HCT116 (cell line): Measurements from ENCODE around the gene PBX3. TPM values are rescaled to one million over a fixed set of nuclear protein-coding genes. Genes with fewer than 3 reads are reported as not detected.

ENCODE experiments used
- ATAC-seq: fragments of 200-7000 bp; cut with Tn5 transposase; 2 replicates; pipeline ENCODE4 v1.9.1; 2020; ENCODE audit warnings: mild to moderate bottlenecking, moderate library complexity
- BruUV-seq: library from RNA; stranded (reverse); fragments of 400-500 nt; replicated peaks from 2 replicates; lab custom pipeline; 2021; lab: Mats Ljungman, UMichigan
- CTCF ChIA-PET: fragments of 300-600 bp; sonication (Branson Sonifier 250); formaldehyde crosslinking; loops from one replicate; lab custom pipeline; 2021; ENCODE audit warnings: antibody characterized with exemption; lab: Charles Lee
- POLR2A ChIA-PET: fragments of 300-600, 350-600 bp; sonication (Branson Sonifier 250); formaldehyde crosslinking; loops from one replicate; lab custom pipeline; 2021; ENCODE audit warnings: antibody characterized with exemption; lab: Charles Lee
- RAD21 ChIA-PET, 2 experiments: fragments of 300-600 bp; sonication (Branson Sonifier 250); formaldehyde crosslinking; loops; one replicate each; lab custom pipeline; 2023; ENCODE audit warnings: low total read pairs in 2 of 2; ENCODE audit not compliant: uncharacterized antibody in 2 of 2, unreplicated experiment in 2 of 2, low non-redundant PET in 1 of 2; lab: Charles Lee
- DNase-seq: peaks from one replicate; pipeline ENCODE4 v3.0.0-alpha.2; 2010; ENCODE audit warnings: low read depth, low spot score
- H2AFZ ChIP-seq: fragments of 200-600 bp; shearing (Covaris generic), sonication (generic); 2 replicates; pipeline ENCODE4 v1.6.1; 2017; ENCODE audit warnings: low read depth, mixed run types, mixed read lengths, antibody characterized with exemption, low read length; ENCODE audit not compliant: poor library complexity, severe bottlenecking
- H3K27ac ChIP-seq: 2 replicates; pipeline ENCODE4 v1.5.1; 2012; ENCODE audit warnings: low read depth, low read length
- H3K27me3 ChIP-seq: fragments of 200-600 bp; sonication (generic); 2 replicates; pipeline ENCODE4 v1.6.1; 2016; ENCODE audit warnings: mixed run types, low read length, mixed read lengths; ENCODE audit not compliant: insufficient read depth
- H3K36me3 ChIP-seq, 2 experiments: fragments of 200-500 bp in 1 of 2; fragments of 200-600 bp in 1 of 2; sonication (Bioruptor generic) in 1 of 2; sonication (generic) in 1 of 2; 2 replicates each; pipeline versions ENCODE4 v1.5.1 to v1.6.1; 2014 to 2016; ENCODE audit warnings: low read length in 2 of 2, inconsistent platforms in 1 of 2, mixed read lengths in 1 of 2, mixed run types in 1 of 2; ENCODE audit not compliant: insufficient read depth in 2 of 2, control insufficient read depth in 1 of 2
- H3K4me1 ChIP-seq, 2 experiments: fragments of 200-600 bp in 1 of 2; sonication (generic) in 1 of 2; 2 replicates each; pipeline versions ENCODE4 v1.5.1 to v1.6.1; 2012 to 2017; ENCODE audit warnings: low read length in 2 of 2, inconsistent platforms in 1 of 2, mild to moderate bottlenecking in 1 of 2, mixed read lengths in 1 of 2, mixed run types in 1 of 2, moderate library complexity in 1 of 2; ENCODE audit not compliant: insufficient read depth in 2 of 2, control insufficient read depth in 1 of 2
- H3K4me2 ChIP-seq: fragments of 200-600 bp; sonication (generic); 2 replicates; pipeline ENCODE4 v1.6.1; 2017; ENCODE audit warnings: mixed run types, low read length, mixed read lengths
- H3K4me3 ChIP-seq, 2 experiments: fragments of 200-600 bp in 1 of 2; sonication (generic) in 1 of 2; replicated peaks in 1 of 2; 2 replicates each; pipeline ENCODE4 v1.5.1; 2011 to 2016; ENCODE audit warnings: low read length in 2 of 2, control low read depth in 1 of 2, low read depth in 1 of 2, mild to moderate bottlenecking in 1 of 2, mixed read lengths in 1 of 2, mixed run types in 1 of 2
- H3K79me2 ChIP-seq: fragments of 200-600 bp; sonication (generic); 2 replicates; pipeline ENCODE4 v1.6.1; 2017; ENCODE audit warnings: mild to moderate bottlenecking, mixed run types, low read length, moderate library complexity, mixed read lengths; ENCODE audit not compliant: insufficient read depth
- H3K9ac ChIP-seq: fragments of 200-600 bp; sonication (generic); 2 replicates; pipeline ENCODE4 v1.6.1; 2016; ENCODE audit warnings: low read length, mixed read lengths
- H3K9me2 ChIP-seq: fragments of 200-600 bp; sonication (generic), shearing (Covaris generic); 2 replicates; pipeline ENCODE4 v1.6.1; 2017; ENCODE audit warnings: mixed run types, mild to moderate bottlenecking, moderate library complexity; ENCODE audit not compliant: insufficient read depth
- H3K9me3 ChIP-seq, 2 experiments: fragments of 200-500 bp in 1 of 2; fragments of 200-600 bp in 1 of 2; sonication (Bioruptor generic) in 1 of 2; sonication (generic) in 1 of 2; 2 replicates each; pipeline ENCODE4 v1.6.1; 2014 to 2017; ENCODE audit warnings: low read length in 2 of 2, mixed read lengths in 2 of 2, inconsistent platforms in 1 of 2, low read depth in 1 of 2, mild to moderate bottlenecking in 1 of 2, mixed run types in 1 of 2, moderate library complexity in 1 of 2; ENCODE audit not compliant: control insufficient read depth in 1 of 2, insufficient read depth in 1 of 2
- H4K20me1 ChIP-seq: fragments of 200-600 bp; sonication (generic), shearing (Covaris generic); 2 replicates; pipeline ENCODE4 v1.6.1; 2017; ENCODE audit warnings: mixed run types, mild to moderate bottlenecking, moderate library complexity; ENCODE audit not compliant: insufficient read depth
- CBX3 ChIP-seq: IDR thresholded peaks from 2 replicates; pipeline ENCODE4 v1.6.1; 2012; ENCODE audit warnings: low read depth
- CEBPB ChIP-seq: IDR thresholded peaks from 2 replicates; pipeline ENCODE4 v1.6.1; 2012; ENCODE audit warnings: low read depth
- EGR1 ChIP-seq: IDR thresholded peaks from 2 replicates; pipeline ENCODE4 v1.6.1; 2012; ENCODE audit warnings: low read depth
- ELF1 ChIP-seq: IDR thresholded peaks from 2 replicates; pipeline ENCODE4 v1.6.1; 2012; ENCODE audit warnings: low read depth, borderline replicate concordance
- EZH2 ChIP-seq: fragments of 200-600 bp; sonication (generic); IDR thresholded peaks from 2 replicates; pipeline ENCODE4 v1.6.1; 2017; ENCODE audit warnings: antibody characterized with exemption, mixed run types
- EZH2phosphoT487 ChIP-seq: fragments of 200-600 bp; IDR thresholded peaks from 2 replicates; pipeline ENCODE4 v1.6.1; 2018; ENCODE audit warnings: antibody characterized with exemption, borderline replicate concordance
- FOSL1 ChIP-seq: IDR thresholded peaks from 2 replicates; pipeline ENCODE4 v1.6.1; 2012; ENCODE audit warnings: low read depth
- POLR2A ChIP-seq: IDR thresholded peaks from 2 replicates; pipeline ENCODE4 v1.7.0; 2011; ENCODE audit warnings: borderline replicate concordance; ENCODE audit not compliant: insufficient read depth, insufficient read length; ENCODE audit errors: extremely low read depth
- RAD21 ChIP-seq: IDR thresholded peaks from 2 replicates; pipeline ENCODE4 v1.6.1; 2012; ENCODE audit warnings: low read depth, mild to moderate bottlenecking
- SIN3A ChIP-seq: IDR thresholded peaks from 2 replicates; pipeline ENCODE4 v1.6.1; 2012; ENCODE audit warnings: low read depth
- SP1 ChIP-seq: IDR thresholded peaks from 2 replicates; pipeline ENCODE4 v1.6.1; 2012; ENCODE audit warnings: low read depth
- SRF ChIP-seq: IDR thresholded peaks from 2 replicates; pipeline ENCODE4 v1.6.1; 2012; ENCODE audit warnings: low read depth
- TCF7L2 ChIP-seq: IDR thresholded peaks from 2 replicates; pipeline ENCODE4 v1.7.0; 2011; ENCODE audit warnings: borderline replicate concordance, inconsistent platforms; ENCODE audit not compliant: insufficient read depth, insufficient read length; ENCODE audit errors: extremely low read depth
- YY1 ChIP-seq: IDR thresholded peaks from 2 replicates; pipeline ENCODE4 v1.6.1; 2011; ENCODE audit warnings: low read length, low read depth, moderate library complexity, mild to moderate bottlenecking; ENCODE audit not compliant: insufficient replicate concordance; ENCODE audit errors: extremely low read depth
- ZFX ChIP-seq: fragments of 450-650 bp; IDR thresholded peaks from 2 replicates; pipeline ENCODE4 v1.6.1; 2017
- ZNF274 ChIP-seq: fragments of 200-500 bp; sonication (Bioruptor generic); IDR thresholded peaks from 2 replicates; pipeline ENCODE4 v1.6.1; 2014; ENCODE audit warnings: mild to moderate bottlenecking, low read depth, low read length, inconsistent platforms
- intact Hi-C: fragments of 100-400 bp; cut with micrococcal nuclease; formaldehyde crosslinking; loops from 2 replicates; pipeline ENCODE4 v1.10.0; 2022
- total RNA-seq: library from RNA; stranded (reverse); gene quantifications from one replicate; pipeline ENCODE4 v1.2.1, GENCODE V29; 2021; ENCODE audit not compliant: unreplicated experiment

The PBX3 gene
- total RNA-seq, 1 experiment from 2014 or later: 13.5 TPM

DNA sequence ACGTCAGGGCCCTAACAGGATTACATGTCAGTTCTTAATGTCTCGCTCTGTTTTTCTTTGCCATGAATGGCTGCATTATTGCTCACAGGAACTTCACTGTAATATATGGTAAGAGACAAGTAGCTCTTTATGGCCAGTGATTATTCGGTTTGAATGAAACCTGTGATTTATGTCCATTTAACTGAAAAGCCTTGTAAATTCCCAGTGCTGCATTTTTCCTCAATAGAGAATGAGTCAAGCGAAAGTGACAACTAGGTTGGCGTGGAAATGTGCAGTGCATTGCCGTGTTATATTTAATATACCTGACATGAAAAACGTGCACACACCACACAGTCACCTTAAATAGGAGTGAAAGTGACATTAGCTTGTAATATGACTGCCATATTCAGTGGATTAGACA lies 163.1 kb downstream of the PBX3 start:
- TF ChIP-seq CEBPB (no peak), ELF1 (no peak), SP1 (no peak), TCF7L2 (no peak), SIN3A (no peak), RAD21 (no peak), ZNF274 (no peak), EZH2phosphoT487 (no peak), SRF (no peak), FOSL1 (no peak), EZH2 (no peak), POLR2A (no peak), CBX3 (no peak), ZFX (no peak), YY1 (no peak), EGR1 (no peak)
- intact Hi-C loops: no loop called here
- Histone ChIP-seq H3K27me3 (no peaks in the 10 kb centered on the region), H3K9me2 (no peaks in the 10 kb centered on the region), H3K9me3 (no peaks in the 10 kb centered on the region), H3K4me2 (no peak overlapping the region), H3K79me2 (no peaks in the 10 kb centered on the region), H3K27ac (no peak overlapping the region), H3K9ac (no peak overlapping the region), H3K36me3 (no peaks in the 10 kb centered on the region), H4K20me1 (no peaks in the 10 kb centered on the region), H2AFZ (no peak overlapping the region), H3K4me1 (no peaks in the 10 kb centered on the region), H3K4me3 (no peak overlapping the region)
- DNase-seq (no peak), ATAC-seq (no peak)
- ChIA-PET POLR2A (no interaction called here), RAD21 (interaction anchor here in 1 of 2 experiments (0.7 kb wide), 1 partner anchor 27 kb away, joined by 3 read pairs; no protein-coding TSS in a partner anchor), CTCF (no interaction called here)
- BruUV-seq: no TSS peak
